ENCODE measurements around the gene CNKSR1. TPM values are rescaled to one million over a fixed set of nuclear protein-coding genes. Genes with fewer than 3 reads are reported as not detected.

CNKSR1 gene
- total and polyA plus RNA-seq, 2 of the 13 experiments (the other 11 are each of a cell fraction or from before 2014, with no cell fraction given), result 3.4 to 8.9 TPM

- TF ChIP-seq SP5 (CRISPR knock-in tag; IDR thresholded peaks at IDR 0.05; ENCODE audit: borderline replicate concordance, low read depth), result peak; percentile 63; the same call in 1 of the 2 replicates
- no peak for TF ChIP-seq CREB3 (CRISPR knock-in tag; IDR thresholded peaks at IDR 0.05)
- TF ChIP-seq ZNF281 (CRISPR knock-in tag; IDR thresholded peaks at IDR 0.05; ENCODE audit: borderline replicate concordance), result no peak
- 0 out of 2 replicates have a peak, but pooled peaks have one; percentile 19 for TF ChIP-seq KLF6 (CRISPR knock-in tag; IDR thresholded peaks at IDR 0.05)
- 0 out of 2 replicates have a peak, but pooled peaks have one; percentile 14 for TF ChIP-seq MIER2 (CRISPR knock-in tag; IDR thresholded peaks at IDR 0.05)
- TF ChIP-seq ZFP36 (IDR thresholded peaks at IDR 0.05; ENCODE audit: borderline replicate concordance, low read depth, low read length, partially characterized antibody), result no peak
- no peak for TF ChIP-seq MYNN (CRISPR knock-in tag; IDR thresholded peaks at IDR 0.05; ENCODE audit: low read depth)
- TF ChIP-seq BORCS8-MEF2B (CRISPR knock-in tag; IDR thresholded peaks at IDR 0.05), result peak; percentile 82
- no peak; the same call in 1 of the 2 replicates for TF ChIP-seq ZNF567 (CRISPR knock-in tag; IDR thresholded peaks at IDR 0.05; ENCODE audit: borderline replicate concordance)
- no peak for TF ChIP-seq LBX2 (CRISPR knock-in tag; IDR thresholded peaks at IDR 0.05; ENCODE audit: borderline replicate concordance)
- no peak; the same call in 1 of the 2 replicates for TF ChIP-seq ZNF747 (CRISPR knock-in tag; IDR thresholded peaks at IDR 0.05; ENCODE audit: borderline replicate concordance)
- no peak for TF ChIP-seq ZNF772 (CRISPR knock-in tag; IDR thresholded peaks at IDR 0.05)
- TF ChIP-seq HDAC6 (IDR thresholded peaks at IDR 0.05; ENCODE audit: low read depth, low read length), result no peak
- TF ChIP-seq AGO1 (IDR thresholded peaks at IDR 0.05; ENCODE audit: low read depth, low read length, poor library complexity, severe bottlenecking), result peak; percentile 67
- 0 out of 2 replicates have a peak, but pooled peaks have one; percentile 80 for TF ChIP-seq ZNF138 (CRISPR knock-in tag; IDR thresholded peaks at IDR 0.05; ENCODE audit: low read depth)
- TF ChIP-seq ARID3A (IDR thresholded peaks at IDR 0.05; ENCODE audit: low read depth, low read length), result no peak
- TF ChIP-seq ZNF34 (CRISPR knock-in tag; IDR thresholded peaks at IDR 0.05; ENCODE audit: borderline replicate concordance), result no peak
- TF ChIP-seq ZNF660 (CRISPR knock-in tag; IDR thresholded peaks at IDR 0.05; ENCODE audit: borderline replicate concordance, low read depth), result no peak
- TF ChIP-seq ZMYM3 (CRISPR knock-in tag; IDR thresholded peaks at IDR 0.05), result no peak
- TF ChIP-seq ZNF20 (CRISPR knock-in tag; IDR thresholded peaks at IDR 0.05), result no peak
- no peak for TF ChIP-seq PBX3 (CRISPR knock-in tag; IDR thresholded peaks at IDR 0.05; ENCODE audit: borderline replicate concordance)
- no peak for TF ChIP-seq HMG20A (CRISPR knock-in tag; IDR thresholded peaks at IDR 0.05; ENCODE audit: borderline replicate concordance)
These were observed 56.8 kb downstream of the CNKSR1 start, which contains the start of gene CEP85 (continued) for GRCh38 chr1:26233903-26234643.

All from HepG2 (cell line).